NCI-H1417 treated with DMSO at 0.1 percent for 48 hours (cell line): ENCODE results near the gene FBXL17.

Source experiments
- DNase-seq: peaks from one replicate; lab custom pipeline; 2025; lab: John Stamatoyannopoulos, UW

The FBXL17 gene

GRCh38 chr5:107900721-107901120 is 481.2 kb downstream of the FBXL17 start:
- no peak for DNase-seq

DNA sequence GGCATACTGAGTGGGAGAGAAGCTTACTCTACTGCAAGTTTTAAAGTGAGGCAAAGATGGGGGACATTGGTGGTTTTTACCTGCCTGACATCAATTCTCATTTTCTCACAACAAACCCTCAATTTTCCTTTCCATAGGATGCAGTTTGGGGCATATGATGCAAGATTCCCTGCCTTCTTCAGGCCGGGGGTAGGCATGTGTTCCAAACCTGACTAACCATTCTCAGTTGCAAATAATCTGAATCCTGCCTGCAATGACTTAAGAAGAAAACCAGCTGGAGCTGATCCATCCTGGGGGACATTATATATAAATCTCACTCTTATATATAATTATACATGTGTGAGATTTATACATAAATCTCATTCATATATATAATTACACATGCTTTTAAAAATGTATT is 487.5 kb downstream of the FBXL17 start:
- no peak for DNase-seq

DNA sequence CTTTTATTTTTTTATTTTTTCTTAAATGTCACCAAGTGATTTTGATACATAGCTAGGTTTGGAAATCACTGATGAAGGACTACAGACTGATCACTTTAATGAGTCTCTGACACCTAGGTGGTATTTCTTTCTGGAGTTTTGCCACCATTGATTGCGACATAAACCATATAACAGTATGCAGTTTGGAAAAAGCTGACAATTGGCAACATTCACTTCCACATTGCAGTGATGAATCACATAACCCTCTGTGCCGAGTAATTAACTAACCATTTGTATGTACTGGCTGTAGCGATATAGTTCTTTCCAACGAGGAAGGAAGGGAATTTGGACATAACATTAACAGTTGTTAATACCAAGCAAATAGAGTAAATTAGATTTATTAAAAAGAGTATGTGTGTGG is 488.3 kb downstream of the FBXL17 start:
- DNase-seq = no peak

GRCh38 chr5:107889387-107889786 is 492.5 kb downstream of the FBXL17 start:
- no peak for DNase-seq

DNA sequence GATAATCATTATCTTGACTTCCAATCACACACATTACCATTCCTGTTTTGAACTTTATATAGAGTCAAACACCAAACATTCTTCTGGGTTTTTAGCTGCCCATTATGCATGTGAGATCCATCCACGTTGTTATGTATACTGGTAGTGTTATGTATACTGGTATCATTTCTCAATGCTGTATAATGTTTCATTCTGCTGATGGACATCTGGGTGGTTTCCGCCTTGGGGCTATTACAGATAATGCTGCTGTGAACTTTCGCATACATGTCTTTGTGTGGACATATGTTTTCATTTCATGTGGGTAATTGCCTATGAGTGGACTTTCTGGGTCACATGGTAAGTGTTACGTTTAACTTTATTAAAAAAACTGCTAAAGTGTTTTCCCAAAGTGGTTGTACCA is 493.4 kb downstream of the FBXL17 start:
- no peak for DNase-seq

DNA sequence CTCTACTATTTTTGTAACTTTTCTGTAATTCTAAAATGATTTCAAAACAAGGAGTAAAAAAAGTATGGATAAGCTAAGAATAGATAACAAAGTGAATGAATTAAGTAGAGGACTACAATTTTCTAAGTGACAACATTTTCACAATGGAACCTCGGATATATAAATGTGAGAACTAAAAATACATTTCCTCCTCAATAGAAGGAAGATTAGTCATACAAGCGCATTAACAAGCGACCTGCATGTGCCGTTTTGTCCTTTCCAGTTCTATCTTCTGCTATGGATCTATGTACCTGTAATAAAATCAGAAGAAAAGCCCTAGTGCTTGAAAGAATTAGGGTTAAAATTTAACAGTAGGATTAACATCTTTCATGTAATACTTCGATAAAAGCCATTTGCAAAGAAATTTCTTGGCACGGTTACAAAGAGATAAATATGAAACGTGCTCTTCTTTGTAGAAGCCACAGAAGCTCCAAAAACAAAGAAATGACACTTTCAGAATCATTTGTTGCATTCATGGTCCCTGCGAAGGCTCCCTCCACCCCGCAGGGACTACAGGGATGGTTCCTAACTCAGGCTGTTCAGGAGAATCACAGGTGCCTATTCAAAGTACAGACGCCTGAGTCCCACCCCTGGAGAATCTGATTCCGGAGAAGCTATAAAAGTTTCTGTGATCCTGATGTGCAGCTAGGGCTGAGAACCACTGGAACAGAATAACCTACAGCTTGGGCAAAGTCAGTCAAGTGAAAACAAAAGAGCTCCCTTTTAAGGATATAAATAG is 494.5 kb downstream of the FBXL17 start:
- DNase-seq = no peak

GRCh38 chr5:107885601-107886000 is 496.3 kb downstream of the FBXL17 start:
- no peak for DNase-seq

DNA sequence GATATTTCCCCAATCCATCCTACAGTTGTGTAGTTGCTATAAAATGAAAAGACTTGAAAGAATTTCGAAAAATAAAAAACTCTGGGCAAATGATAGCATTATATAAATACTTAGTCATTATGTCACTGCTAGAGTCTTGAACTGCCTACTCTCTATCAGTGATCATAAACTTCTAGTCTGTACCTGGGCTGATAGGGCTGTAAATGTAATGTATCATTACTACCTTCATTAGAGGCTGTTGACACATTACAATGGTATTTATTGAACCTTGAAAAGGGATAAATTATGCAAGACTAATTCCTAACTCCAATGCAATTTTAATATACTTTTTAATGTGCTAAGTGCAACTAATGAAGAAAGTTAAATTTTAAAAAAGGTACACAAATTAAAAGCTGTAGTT is 497.0 kb downstream of the FBXL17 start:
- no peak for DNase-seq

DNA sequence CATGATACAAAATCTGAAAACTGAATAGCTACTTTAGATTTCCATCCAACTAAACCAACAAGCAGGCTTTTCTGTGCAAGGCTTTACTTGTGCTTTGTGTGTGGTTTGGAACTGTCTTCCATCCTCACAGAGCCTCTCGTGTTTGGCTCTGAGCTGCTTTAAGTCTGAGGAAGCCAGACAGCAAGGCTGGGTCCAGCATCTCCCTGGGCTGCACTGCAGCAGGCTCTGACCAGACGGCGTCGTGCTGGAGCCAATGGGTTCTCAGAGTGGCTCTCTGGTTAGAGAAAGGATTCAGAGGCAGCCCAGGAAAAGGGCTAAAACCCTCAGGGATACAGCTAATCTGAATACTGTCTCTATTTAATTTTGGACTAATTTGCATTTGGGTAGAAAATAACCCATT is 503.2 kb downstream of the FBXL17 start:
- no peak for DNase-seq

- no peak for DNase-seq
Observed at GRCh38 chr5:107876906-107877305, 505.0 kb downstream of the FBXL17 start.

- no peak for DNase-seq
Observed at GRCh38 chr5:107876261-107876660, 505.6 kb downstream of the FBXL17 start.

- no peak for DNase-seq
Observed at GRCh38 chr5:107875833-107876232, 506.1 kb downstream of the FBXL17 start.

DNA sequence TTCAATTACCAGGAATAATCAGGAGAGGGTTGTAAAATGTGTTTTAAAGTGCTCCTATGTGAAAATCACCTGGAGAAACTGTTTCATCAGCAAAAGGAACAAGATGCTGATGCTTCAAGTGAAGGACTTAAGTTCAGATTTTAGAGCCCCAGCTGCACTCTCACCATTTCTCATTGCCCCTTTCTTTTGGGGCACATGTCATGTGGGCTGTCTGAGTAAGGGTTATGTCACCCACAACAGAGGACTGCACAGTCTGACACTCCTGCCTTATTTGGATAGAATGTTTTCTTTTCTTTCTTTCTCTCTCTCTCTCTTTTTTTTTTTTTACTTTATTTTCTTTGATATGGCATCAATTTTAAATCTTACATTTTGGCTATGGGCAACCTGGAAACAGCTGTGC is 507.1 kb downstream of the FBXL17 start:
- DNase-seq = no peak

DNA sequence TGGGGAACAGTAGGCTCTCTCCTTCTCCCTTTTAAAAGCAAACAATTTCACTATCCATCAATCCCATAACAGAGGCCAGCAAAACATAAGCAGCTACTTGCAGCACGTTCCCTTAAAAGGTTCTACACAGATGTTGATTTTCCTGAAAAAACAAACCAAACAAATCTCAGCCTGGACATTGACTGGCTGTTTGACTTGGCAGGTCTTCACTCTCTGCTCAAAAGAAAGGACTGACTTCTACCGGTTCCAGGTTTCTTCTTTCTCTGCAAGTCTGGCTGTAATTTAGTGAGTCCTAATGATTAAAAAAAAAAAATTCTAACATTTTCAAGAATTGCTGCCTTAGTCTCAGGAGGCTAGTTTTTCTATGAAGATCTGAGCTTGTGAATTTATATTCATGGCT is 508.0 kb downstream of the FBXL17 start:
- DNase-seq = no peak

DNA sequence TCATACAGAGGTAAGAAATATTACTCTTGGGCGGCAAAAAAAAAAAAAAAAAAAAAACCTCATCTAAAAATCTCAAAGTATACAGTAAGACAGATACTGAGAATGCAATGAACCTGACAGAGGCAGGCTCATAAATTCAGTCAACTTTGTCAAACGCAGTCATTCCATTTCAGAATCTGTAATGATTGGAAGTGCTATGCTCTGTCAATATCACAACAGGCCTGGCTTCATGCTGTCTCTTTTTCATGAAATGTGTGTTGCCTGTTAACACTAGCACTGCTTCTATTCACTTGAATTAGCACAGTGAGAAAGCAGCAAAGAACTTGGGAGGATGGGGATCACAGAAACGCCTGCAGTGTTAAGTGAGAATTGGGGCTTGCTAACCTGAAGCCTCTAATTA is 510.9 kb downstream of the FBXL17 start:
- no peak for DNase-seq

- DNase-seq = no peak
Observed at GRCh38 chr5:107869438-107870115, 512.3 kb downstream of the FBXL17 start.

DNA sequence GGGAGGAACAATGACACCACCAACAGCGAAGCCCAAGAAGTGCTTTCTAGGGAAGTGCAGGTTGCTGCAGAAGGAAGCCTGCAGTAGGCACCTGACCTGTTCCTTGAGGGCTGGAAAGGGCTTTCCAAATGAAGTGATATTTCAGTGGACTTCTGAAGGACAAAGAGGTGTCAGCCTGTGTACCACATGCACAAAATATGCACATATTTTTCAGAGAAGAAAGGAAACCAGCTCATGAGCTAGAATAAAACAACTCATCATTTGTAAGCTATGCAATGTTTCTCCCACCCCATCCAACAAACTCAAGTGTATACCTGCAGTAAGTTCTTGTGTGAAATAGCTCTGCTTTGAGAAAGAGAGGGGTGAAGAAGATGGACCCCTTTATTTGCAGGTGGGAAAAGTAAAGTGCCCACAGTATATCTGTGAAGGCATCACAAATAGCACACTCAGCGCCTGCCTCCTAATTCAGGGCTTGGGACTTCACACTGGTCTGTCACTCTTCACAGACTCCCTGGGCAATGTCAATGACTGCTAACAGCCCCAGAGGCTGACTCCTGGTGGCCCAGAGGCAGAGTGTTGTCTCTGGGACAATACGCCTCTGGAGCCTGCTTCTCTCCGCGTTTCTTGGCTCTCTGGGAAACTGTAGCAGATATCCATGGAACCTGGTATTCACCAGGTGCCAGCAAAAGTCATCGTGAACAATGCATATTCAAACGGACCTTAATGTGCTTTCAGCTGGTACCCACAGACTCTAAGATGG is 513.1 kb downstream of the FBXL17 start:
- no peak for DNase-seq

DNA sequence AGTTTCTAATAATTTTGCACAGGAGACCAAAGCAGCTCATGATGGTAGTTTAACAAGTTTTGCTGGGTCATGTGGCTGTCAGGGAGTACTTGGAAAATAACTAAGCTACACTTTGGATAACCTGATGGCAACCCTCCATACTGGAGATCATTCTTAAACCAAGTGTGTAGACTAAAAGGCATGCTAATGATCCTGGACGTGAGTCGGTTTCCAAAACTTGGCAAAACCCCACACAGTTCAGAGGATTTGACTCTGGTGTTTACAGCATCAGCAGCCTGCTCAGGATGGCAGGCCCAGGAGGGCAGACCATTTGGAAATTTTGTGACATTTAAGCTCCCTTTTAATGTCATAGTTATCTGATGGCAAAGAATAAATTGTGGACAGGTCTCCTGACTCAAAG is 514.6 kb downstream of the FBXL17 start:
- no peak for DNase-seq

- no peak for DNase-seq
Observed at GRCh38 chr5:107864793-107865192, 517.1 kb downstream of the FBXL17 start.

- no peak for DNase-seq
Observed at GRCh38 chr5:107863125-107863524, 518.8 kb downstream of the FBXL17 start.

DNA sequence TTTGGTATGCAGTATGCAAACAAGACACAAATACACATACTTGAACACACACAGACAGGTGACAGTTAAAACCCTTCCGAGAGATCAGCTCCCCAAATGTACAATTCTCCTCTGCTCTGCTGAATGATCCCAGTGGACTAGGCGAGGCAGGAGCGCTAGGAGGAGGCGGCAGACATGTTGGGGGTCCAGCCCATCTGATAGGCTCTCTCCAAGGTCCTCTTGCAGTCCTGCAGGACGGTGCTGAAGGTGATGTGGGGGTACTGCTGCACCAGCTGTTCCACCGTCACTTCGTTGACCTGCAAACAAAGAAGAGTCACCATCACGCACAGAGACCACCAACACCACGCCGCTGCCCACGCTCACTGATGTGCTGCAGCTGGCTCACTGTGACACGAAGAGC is 520.3 kb downstream of the FBXL17 start:
- DNase-seq = no peak

DNA sequence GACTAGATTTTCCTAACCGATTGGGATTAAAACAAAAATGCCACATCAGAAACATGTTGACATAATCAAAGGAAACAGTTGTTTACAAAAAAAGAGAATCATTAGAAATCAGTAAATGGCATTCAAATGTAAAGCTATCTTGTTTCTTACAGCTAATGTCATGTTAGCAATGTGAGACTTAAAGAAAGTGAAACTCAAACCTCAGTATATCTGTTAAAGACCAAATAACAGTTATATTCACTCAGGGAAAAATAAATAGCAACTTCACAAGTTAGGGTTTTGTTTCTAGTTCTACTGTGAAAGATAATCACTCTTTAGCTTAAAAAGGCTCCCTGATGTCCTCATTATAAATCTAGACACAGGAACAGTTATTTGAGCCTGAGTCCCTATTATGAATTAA is 521.9 kb downstream of the FBXL17 start:
- DNase-seq = no peak

- no peak for DNase-seq
Observed at GRCh38 chr5:107858788-107859187, 523.1 kb downstream of the FBXL17 start.
